ENCODE data around the gene TRAF3IP1.
A peak's percentile ranks its signal among the peaks of the same experiment; 100 is the strongest.
"Not testable (repeated sequence)": the region's sequence is repeated elsewhere in the genome, so short reads cannot be mapped to it uniquely, and the experiment has no call there.

The TRAF3IP1 gene, protein sequence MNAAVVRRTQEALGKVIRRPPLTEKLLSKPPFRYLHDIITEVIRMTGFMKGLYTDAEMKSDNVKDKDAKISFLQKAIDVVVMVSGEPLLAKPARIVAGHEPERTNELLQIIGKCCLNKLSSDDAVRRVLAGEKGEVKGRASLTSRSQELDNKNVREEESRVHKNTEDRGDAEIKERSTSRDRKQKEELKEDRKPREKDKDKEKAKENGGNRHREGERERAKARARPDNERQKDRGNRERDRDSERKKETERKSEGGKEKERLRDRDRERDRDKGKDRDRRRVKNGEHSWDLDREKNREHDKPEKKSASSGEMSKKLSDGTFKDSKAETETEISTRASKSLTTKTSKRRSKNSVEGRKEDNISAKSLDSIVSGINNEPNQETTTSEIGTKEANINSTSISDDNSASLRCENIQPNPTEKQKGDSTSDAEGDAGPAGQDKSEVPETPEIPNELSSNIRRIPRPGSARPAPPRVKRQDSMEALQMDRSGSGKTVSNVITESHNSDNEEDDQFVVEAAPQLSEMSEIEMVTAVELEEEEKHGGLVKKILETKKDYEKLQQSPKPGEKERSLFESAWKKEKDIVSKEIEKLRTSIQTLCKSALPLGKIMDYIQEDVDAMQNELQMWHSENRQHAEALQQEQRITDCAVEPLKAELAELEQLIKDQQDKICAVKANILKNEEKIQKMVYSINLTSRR

DNA sequence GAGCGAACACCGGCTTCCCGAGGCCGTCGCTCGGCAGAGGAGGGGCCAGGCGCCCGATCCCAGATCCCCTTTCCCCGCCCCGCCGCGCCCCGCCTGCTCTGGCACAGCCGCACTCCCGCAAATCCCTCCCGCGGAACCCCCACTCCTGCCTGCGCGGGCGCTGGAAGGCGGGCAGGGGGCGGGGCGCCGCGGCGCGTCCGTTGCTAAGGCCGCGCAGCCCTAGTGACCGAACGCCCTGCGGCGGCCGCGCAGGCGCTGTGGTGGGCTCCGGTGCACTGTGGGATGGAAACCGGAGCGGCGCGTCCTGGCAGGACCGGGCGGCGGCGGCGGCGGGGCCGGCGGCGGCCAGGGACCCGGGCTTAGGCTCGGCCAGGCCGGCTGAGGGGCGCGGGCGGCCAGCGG lies at the start of gene TRAF3IP1:
Gene TRAF3IP1, plus strand, starts transcription at position 273 of the 402 bp plus-strand sequence. CDS start 145 bp downstream, outside the sequence.
- DNase-seq, result peak; percentile 76

DNA sequence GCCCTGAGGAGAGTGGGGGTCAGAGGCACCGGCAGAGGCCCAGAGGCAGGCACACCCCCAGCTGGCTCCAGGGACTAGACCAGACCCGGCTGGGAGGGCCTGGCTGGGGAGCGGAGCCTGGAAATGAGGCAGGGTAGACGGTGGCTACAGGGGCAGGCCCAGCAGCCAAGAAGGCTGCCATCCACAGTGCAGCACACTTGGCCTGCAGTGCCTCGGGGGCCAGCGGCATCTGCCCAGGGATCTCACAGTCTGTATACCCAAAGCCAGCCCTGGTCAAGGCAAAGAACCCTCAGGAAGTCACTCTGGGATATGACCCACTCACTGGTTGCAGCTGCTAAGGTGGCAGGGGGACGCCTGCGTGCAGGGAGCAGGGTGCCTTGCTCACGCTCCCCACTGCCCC lies 49.7 kb upstream of the TRAF3IP1 start:
- DNase-seq, result no peak

DNA sequence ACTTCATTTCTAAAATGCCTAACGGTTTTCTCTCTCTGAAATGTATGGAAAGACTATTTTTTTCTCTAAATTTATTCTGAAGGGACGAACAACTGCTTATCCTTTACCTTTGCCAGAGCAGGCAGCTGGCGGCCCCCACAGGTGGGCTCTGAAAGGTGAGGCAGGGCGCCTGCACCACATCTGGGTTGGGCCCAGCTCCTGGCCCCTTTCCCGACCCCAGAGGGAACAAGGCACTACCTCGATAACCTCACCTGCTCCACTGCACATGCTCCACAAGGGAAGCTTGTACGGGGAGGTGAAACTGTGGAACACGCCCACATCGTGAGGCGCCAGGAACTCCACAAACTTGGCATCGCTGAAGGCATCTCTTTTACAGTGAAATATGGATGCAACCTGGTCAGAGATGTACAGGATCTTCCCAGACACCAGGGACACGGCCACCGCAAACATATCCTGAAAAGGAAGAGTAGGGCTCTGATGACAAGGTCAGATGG lies 49.2 kb upstream of the TRAF3IP1 start:
- DNase-seq, result no peak

DNA sequence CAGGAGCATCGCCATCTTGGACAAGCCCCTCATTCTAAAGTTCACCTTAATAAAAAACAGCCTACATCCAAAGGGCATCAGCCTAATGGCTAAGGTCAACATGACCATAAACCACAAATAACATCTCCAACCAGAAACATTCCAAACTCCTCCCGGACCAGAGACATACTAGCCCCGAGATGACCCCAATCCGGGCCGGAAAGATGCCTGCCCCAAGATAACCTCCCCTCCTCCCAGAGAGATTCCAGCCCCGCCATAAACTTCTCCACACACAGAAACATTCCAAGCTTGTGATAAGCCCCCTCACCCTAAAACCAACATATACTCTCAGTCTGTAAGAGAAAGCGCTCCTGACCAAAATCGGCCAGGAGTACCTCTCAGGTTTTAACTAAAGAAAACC lies 48.6 kb upstream of the TRAF3IP1 start:
- DNase-seq, result not testable (repeated sequence)

DNA sequence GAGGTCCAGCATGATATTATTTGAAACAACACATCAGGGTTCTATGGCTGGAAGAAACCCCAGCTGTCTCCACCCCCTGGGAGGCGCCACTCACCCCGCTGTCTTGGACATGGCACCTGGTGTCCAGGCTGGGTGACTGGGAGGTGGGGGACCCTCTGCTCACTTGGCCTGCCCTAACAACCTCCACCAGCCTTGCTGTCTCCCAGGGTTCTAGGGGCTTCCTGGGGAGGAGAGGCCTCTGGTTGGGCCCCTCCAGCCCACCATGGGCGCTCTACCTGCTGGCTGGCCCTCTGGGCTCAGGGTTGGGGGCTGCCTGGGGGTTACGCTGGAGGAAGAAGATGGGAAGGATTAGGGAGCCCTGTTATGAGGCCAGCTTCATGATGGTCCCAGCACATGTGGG lies 48.2 kb upstream of the TRAF3IP1 start:
- DNase-seq, result no peak

DNA sequence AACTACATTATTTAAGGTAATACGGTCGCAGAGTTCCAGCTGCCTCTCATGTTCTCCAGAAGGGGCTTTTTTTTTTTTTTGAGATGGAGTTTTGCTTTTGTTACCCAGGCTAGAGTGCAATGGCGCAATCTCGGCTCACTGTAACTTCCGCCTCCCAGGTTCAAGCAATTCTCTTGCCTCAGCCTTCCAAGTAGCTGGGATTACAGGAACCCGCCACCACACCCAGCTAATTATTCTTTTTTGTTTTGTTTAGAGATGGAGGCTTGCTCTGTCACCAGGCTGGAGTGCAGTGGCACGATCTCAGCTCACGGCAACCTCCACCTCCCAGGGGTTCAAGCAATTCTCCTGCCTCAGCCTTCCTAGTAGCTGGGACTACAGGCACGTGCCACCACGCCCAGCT lies 46.9 kb upstream of the TRAF3IP1 start:
- DNase-seq, result not testable (repeated sequence)

DNA sequence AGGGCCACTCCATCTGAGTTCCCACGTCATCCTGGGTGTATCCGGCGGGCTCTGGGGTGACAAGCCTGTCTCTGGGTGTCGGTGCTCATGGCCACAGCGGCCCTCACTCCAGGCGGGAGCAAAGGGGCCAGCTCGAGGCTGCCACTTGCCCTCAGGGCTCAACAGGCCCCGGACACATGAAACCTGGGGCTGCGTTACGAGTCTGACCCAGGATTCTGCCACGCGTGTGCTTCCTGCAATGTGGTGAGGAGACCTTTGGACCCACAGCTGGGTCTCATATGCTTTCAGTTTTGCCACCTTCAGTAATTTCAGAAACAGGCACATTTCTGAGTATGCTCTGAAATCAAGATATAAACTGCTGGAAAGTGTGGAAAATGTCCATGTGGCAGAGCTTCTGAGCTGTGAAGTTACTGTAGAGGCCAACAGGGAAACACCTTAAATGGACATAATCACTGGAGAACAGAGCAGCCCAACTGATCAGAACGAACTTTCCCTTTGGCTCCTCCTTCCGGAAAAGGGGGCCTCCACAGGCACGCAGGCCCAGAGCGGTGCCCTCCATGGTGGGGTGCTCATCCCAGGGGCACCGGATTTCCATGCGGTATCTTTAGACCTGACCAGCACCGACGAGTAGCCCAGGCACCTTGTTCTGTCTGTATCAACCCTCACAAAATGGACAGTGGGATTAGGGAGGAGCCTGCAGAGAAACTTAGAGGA lies 46.0 kb upstream of the TRAF3IP1 start:
- no peak for DNase-seq

DNA sequence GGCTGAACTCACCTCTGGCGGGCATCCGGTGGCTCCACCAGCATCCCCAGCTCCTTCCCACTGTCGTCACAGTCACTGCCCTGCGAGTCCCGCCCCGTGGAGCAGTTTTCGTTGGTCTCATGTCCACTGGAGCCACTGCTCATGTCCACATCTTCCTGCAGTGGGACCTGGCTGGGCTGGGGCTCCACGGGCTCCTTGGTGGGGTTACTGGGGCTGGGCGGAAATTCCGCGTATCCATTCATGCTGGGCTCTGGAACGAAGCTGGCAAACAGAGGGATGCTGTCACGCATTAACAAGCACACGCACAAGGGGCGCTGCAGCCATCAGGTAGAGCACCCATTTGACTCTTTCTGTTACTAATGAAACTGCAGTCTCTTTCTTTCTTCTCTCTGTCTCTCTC lies 42.6 kb upstream of the TRAF3IP1 start:
- DNase-seq, result no peak

DNA sequence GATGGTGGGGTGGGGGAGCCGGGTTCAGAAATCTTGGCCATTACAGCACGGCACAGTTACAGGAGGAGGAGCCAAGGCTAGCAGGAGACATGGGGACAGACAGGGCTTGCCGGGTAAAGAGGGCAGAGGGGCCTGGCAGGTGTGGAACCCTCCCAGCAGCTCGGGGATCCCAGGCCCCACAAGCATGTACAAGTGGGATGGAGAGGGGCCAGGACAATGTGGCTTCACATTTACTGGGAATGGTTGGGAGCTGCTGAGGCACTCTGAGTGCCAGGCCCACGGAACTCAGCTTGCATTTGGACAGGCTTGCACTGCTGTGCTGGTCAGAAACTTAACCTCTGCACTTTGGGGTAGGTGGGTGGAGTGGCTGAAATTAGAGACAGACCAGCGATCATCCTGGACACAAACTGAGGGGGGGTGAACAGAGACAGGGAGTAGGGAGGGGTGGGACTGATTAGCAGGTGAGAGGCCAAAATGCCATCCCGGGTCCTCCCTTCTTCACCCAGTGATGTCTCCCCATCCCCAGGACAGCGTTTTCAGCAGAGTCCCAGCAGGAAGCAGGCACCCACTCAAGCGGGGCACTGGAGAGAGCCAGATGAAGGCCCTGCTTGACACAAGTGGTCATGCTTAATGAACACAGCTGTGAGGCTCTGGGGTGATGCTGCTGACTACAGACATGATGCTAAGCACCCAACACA lies 41.5 kb upstream of the TRAF3IP1 start:
- no peak for DNase-seq

DNA sequence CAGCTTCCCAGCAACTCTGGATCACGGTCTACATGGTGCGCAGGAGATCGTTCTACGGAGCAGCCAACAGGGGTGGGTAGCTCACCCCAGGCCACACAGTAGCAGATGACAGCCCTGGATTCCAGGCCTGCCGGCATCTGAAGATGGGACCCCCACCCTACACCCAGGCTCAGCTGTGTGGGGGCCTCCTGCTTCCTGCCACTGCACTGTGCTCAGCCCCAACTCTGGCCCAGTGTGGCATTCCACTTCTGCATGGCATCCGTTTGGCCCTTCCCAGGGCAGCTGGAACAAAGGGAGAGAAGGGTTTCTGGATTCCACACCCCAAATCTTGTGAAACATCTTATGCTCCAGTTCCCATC lies 41.0 kb upstream of the TRAF3IP1 start:
- no peak for DNase-seq

DNA sequence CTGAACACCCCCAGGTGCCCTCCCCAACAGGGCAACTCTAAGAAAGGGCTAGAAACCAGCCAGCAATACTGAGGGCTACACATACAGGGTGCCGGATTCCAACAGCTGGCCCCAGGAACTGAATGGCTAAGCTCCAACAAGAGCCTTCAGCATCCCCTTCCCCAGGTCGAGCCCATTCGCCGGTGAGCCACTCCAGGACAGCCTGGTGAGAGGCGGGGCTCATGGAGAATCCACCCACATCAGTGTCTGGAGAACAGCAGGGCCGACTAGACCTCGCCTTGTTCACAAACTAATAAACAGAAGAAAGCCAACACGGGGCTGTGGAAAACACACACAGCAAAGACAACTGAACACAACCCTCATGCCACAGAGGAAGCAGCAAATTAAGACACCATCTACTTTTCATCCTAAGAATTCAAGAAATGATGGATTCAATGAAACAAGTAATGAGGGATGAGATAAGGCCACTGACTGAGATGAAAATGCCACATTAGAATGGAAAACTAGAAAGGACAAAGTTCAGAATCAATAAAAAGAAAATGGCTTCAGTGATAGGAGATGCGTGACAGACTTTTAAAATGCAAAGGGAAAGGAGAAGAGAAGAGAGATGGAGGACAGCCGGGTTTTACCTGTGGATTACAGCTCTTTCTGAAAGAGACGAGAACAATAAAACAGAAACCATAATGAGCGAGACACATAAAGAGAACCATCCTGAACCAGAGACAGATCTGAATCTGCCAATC lies 40.1 kb upstream of the TRAF3IP1 start:
- DNase-seq, result no peak

DNA sequence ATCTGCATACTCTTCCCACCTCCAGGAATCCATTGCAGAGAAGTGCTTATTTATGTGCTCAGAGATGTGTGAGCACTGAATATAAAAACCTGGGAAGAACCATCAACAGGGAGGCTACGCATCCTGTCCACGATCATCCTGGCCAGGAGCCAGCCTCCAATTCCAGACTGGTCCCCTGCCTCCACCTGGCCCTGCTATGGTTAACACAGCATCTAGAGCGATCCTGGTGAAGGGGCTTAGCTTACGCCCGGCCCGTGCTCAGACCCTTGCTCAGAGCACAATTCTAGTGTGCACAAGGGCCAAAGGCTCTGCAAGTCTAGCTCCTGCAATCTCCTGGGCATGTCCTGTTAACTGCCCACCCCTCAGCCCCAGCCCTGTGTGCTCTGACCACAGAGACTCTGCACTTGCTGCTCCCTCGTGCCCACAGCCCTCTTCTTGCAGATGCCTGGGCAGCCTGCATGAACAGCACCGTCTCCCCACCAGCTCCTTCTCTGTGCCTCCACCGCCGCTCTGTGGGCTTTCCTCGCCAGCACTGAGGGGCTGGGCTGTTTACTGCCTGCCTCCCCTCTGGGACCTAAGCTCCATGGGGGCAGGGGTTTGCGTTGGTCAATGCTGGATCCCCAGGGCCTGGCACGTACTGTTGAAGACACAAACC lies 38.4 kb upstream of the TRAF3IP1 start:
- no peak for DNase-seq

DNA sequence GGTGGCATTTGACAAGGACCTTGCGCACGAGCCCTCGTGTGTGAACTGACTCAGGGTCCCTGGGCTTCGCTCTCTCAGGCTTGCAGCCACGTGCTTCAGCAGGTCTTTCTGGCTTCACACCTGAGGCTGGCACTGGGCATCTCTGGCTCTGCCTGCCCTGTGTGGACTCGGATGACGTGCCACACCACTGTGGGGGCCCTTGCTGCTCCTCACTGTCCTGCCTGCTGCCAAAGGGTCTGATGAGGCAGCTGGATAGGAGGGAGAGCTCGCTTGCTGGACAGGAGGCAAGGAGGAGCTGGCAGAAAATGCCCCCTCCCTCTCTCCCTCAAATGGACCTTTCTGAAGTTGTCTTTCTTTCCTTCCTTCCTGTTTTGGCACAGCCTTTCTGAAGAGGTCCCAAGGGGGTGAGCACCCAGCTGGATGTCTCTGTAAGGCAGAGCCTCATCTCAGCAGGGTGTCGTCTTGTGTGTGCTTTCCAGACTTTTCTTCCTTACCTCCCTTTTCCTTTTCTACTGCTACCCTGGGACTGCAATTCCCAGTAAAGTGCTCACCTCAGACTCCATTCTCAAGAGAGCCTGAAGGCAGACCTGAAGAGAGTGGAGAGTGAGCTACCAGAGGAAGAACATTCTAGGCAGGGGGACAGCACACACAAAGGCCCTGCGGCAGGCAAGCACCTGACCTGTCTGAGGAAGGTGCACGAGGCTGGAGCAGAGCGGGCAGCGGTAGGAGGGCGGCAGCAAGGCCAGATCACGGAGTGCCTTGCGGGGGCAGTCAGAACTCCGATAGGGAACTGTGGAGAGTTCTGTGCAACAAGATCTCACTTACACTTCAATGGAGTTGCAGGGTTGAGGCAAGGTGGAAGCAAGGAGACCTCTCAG lies 37.2 kb upstream of the TRAF3IP1 start:
- no peak for DNase-seq

DNA sequence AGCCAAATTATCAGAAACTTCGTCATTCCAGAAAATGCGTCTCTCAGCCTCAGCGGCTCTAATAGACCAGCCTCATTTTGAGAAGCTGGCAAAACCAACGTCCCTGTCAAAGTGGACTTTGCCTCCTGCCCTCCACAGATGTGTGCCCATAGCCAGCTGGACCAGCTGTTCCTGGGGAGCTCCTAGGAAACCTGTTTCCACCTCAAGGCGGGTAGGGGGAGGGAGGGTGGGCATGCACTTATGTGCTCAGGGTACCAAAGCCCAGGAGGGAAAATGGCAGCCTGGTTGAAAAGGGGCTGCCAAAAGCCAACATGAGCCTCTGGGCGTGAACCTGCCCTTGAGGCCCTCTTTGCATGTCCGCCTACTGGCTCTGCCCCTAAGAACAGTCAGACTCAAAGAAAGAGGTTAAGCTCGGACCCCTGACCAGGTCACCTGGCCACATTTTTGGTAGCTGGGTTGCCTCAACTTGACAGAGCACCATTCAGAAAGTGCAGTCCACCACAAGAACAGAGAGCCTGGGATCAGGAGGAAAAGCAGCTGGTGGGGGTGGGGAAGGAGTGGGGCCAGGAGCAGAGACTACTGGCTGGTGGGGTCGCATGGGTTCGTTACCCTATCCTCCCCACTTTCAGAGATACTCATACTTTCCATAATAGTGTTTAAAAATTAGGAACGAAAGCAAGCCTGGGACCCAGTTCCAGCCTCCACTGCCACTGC lies 35.4 kb upstream of the TRAF3IP1 start:
- no peak for DNase-seq

DNA sequence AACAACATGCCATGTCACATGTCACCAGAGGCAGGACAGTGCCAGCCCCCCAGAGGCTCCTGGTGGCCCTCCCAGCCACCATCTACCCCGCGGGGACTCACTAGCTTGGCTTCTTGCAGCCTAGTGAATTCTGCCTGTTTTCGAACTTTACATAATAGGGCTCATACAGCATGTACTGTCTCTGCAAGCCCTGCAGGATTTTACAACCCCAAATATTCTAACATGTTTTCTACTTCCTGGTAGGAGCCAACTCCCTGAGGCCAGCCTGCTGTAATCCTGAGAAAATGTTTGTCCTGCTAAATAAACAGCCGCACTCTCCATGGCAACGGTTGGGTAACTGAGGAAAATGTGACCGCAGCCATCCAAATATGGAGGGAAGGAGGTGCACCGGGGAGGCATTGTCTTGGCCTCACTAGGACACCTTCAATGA lies 34.6 kb upstream of the TRAF3IP1 start:
- DNase-seq, result no peak

DNA sequence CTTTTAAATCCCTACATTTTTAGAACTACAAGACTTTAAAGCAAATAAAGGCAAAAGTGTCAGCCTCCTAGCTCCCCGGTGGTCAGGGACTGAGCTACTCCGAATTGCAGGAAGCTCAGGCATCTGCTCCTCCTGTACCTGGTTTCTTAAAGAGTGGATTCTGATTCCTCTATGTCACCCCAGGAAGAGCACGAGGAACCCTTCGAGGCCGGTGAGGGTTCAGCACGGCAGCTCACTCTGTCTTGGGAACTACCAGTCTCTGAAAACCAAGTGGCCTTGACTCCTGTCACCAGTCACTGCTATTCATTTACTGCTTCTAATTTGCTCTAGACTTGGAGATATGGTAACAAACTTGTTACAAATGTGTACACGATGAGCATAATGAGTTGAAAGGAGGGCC lies 34.2 kb upstream of the TRAF3IP1 start:
- DNase-seq, result no peak

DNA sequence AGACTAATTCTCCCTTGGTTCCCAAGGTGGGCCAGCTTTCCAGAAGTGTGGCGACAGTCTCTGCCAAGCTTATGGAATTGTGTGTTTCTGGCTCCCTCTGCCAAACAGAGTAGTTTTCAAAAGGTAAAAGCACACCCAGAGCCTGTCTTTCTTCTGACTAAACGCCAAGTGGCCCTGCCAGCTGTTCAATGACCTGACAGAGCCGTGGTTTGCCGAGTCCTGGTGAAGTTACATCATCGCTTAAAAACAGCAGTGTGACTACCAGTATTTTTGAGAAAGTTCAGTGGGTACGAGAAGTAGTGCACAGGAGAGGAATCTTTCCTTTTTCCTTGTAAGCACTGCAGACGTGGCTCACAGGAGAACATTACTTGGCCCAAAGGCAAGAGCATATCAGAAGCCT lies 33.8 kb upstream of the TRAF3IP1 start:
- no peak for DNase-seq

DNA sequence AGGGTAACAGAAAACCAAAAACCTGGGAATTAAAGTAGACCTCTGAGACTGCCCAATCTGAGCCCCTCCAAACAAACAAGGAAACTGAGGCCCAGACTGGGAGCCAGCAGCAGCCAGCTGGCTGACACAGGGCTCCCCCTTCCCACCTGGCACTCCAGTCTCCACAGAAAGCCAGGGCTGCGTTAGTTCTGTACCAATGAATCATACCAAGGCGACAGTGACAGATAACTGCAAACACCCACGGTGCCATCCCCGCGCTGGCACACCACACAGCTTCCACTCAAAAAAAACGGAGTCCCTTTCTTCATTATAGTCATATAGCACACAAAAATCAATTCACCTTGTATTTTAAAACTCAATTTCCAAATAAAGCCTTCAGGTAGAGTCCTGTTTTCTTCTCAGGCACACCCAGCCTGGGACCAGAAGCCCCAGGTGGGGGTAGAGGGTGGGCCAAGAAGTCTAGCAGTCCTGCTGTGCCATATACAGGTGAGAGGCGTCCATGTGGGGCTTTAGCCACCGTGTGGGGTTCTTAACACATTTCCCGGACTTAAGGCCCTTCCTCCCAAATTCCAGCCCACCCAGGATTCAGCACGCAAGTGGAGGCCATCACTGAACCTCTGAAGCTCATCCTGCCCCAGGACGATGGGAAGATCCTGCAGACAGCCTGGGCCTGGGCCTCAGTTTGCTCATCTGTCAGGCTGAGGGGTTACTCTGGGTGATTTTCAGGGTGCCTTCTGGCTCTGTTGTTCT lies 33.2 kb upstream of the TRAF3IP1 start:
- DNase-seq, result no peak
